NOMO-1 treated with DMSO at 0.1 percent for 48 hours (cell line): ENCODE results near the gene FAM216B.

Experiments
- DNase-seq: peaks from one replicate; lab custom pipeline; 2025; ENCODE audit not compliant: unreplicated experiment; lab: John Stamatoyannopoulos, UW

Gene FAM216B

GRCh38 chr13:42832341-42833096 is 51.1 kb downstream of the FAM216B start:
- DNase-seq: peak; percentile 35

GRCh38 chr13:42834946-42835345 is 53.6 kb downstream of the FAM216B start:
- DNase-seq: no peak

GRCh38 chr13:42836930-42837690 is 55.7 kb downstream of the FAM216B start:
- DNase-seq: no peak
